Measurements from ENCODE around the gene PDE6D.

Gene PDE6D

GRCh38 chr2:231745303-231746038 lies 35.6 kb downstream of the PDE6D start:
- ATAC-seq (ENCODE audit: insufficient read depth, low read depth) (no peak), DNase-seq (no peak)
- Histone ChIP-seq H3K36me3 (ENCODE audit: insufficient read depth, low read length) (no peaks in the 10 kb centered on the region), H3K4me2 (ENCODE audit: insufficient read depth, low read length) (no peak overlapping the region), H3K27ac (ENCODE audit: low read length) (no peak overlapping the region), H3K79me2 (ENCODE audit: insufficient read depth, low read length) (no peaks in the 10 kb centered on the region), H3K4me1 (ENCODE audit: insufficient read depth, low read length) (peaks cover 20% of the 10 kb centered on the region), H3K9ac (ENCODE audit: low read depth, low read length) (no peak overlapping the region), H3K27me3 (ENCODE audit: insufficient read depth, low read length, poor library complexity) (no peaks in the 10 kb centered on the region), H4K20me1 (ENCODE audit: insufficient read depth, low read length) (no peaks in the 10 kb centered on the region), H3K9me3 (ENCODE audit: insufficient read depth, low read length, severe bottlenecking) (no peaks in the 10 kb centered on the region), H2AFZ (ENCODE audit: low read depth, low read length) (no peak overlapping the region), H3K4me3 (ENCODE audit: low read depth in 1 of 2, low read length in 2 of 2) (no peak overlapping the region)
- TF ChIP-seq, protein P1, sequence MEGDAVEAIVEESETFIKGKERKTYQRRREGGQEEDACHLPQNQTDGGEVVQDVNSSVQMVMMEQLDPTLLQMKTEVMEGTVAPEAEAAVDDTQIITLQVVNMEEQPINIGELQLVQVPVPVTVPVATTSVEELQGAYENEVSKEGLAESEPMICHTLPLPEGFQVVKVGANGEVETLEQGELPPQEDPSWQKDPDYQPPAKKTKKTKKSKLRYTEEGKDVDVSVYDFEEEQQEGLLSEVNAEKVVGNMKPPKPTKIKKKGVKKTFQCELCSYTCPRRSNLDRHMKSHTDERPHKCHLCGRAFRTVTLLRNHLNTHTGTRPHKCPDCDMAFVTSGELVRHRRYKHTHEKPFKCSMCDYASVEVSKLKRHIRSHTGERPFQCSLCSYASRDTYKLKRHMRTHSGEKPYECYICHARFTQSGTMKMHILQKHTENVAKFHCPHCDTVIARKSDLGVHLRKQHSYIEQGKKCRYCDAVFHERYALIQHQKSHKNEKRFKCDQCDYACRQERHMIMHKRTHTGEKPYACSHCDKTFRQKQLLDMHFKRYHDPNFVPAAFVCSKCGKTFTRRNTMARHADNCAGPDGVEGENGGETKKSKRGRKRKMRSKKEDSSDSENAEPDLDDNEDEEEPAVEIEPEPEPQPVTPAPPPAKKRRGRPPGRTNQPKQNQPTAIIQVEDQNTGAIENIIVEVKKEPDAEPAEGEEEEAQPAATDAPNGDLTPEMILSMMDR (IDR thresholded peaks at IDR 0.05; ENCODE audit: borderline replicate concordance, extremely low read depth, low read length, poor library complexity, severe bottlenecking), result no peak
- TF ChIP-seq EZH2 (IDR thresholded peaks at IDR 0.05; ENCODE audit: borderline replicate concordance, low read depth, low read length, severe bottlenecking), result no peak

- peaks cover 6% of the 10 kb centered on the region; the same call in 1 of the 2 replicates for H3K36me3 ChIP-seq (ENCODE audit: insufficient read depth, low read length)
- no peaks in the 10 kb centered on the region for H3K79me2 ChIP-seq (ENCODE audit: insufficient read depth, low read length)
- ATAC-seq (ENCODE audit: insufficient read depth, low read depth) (no peak), DNase-seq (no peak)
- H3K4me3 ChIP-seq (ENCODE audit: low read depth in 1 of 2, low read length in 2 of 2), result no peak overlapping the region
- no peak overlapping the region for H3K9ac ChIP-seq (ENCODE audit: low read depth, low read length)
- no peak overlapping the region for H3K4me2 ChIP-seq (ENCODE audit: insufficient read depth, low read length)
- no peak overlapping the region for H2AFZ ChIP-seq (ENCODE audit: low read depth, low read length)
- no peaks in the 10 kb centered on the region for H4K20me1 ChIP-seq (ENCODE audit: insufficient read depth, low read length)
- H3K4me1 ChIP-seq (ENCODE audit: insufficient read depth, low read length), result peaks cover 4% of the 10 kb centered on the region
- no peaks in the 10 kb centered on the region for H3K27me3 ChIP-seq (ENCODE audit: insufficient read depth, low read length, poor library complexity)
- no peaks in the 10 kb centered on the region for H3K9me3 ChIP-seq (ENCODE audit: insufficient read depth, low read length, severe bottlenecking)
- TF ChIP-seq EZH2 (IDR thresholded peaks at IDR 0.05; ENCODE audit: borderline replicate concordance, low read depth, low read length, severe bottlenecking), result no peak
- TF ChIP-seq, protein P1 (IDR thresholded peaks at IDR 0.05; ENCODE audit: borderline replicate concordance, extremely low read depth, low read length, poor library complexity, severe bottlenecking), result no peak
- H3K27ac ChIP-seq (ENCODE audit: low read length), result no peak overlapping the region
Measured at GRCh38 chr2:231743376-231744116, 37.5 kb downstream of the PDE6D start.

- H3K36me3 ChIP-seq (ENCODE audit: insufficient read depth, low read length), result peaks cover 40% of the 10 kb centered on the region
- H3K79me2 ChIP-seq (ENCODE audit: insufficient read depth, low read length), result no peaks in the 10 kb centered on the region
- TF ChIP-seq, protein P1 (IDR thresholded peaks at IDR 0.05; ENCODE audit: borderline replicate concordance, extremely low read depth, low read length, poor library complexity, severe bottlenecking), result no peak
- no peak for TF ChIP-seq EZH2 (IDR thresholded peaks at IDR 0.05; ENCODE audit: borderline replicate concordance, low read depth, low read length, severe bottlenecking)
- no peak overlapping the region for H3K27ac ChIP-seq (ENCODE audit: low read length)
- DNase-seq (no peak), ATAC-seq (ENCODE audit: insufficient read depth, low read depth) (no peak)
- H4K20me1 ChIP-seq (ENCODE audit: insufficient read depth, low read length), result no peaks in the 10 kb centered on the region; the same call in 1 of the 2 replicates
- no peak overlapping the region for H3K9ac ChIP-seq (ENCODE audit: low read depth, low read length)
- H3K27me3 ChIP-seq (ENCODE audit: insufficient read depth, low read length, poor library complexity), result no peaks in the 10 kb centered on the region
- H3K4me3 ChIP-seq (ENCODE audit: low read depth in 1 of 2, low read length in 2 of 2), result no peak overlapping the region
- H3K4me2 ChIP-seq (ENCODE audit: insufficient read depth, low read length), result no peak overlapping the region
- no peaks in the 10 kb centered on the region for H3K9me3 ChIP-seq (ENCODE audit: insufficient read depth, low read length, severe bottlenecking)
- no peak overlapping the region for H2AFZ ChIP-seq (ENCODE audit: low read depth, low read length)
- H3K4me1 ChIP-seq (ENCODE audit: insufficient read depth, low read length), result no peaks in the 10 kb centered on the region
Measured at GRCh38 chr2:231737761-231738160, 43.3 kb downstream of the PDE6D start.
